MCF 10A (cell line): Measurements from ENCODE around the gene SDC4. TPM values are rescaled to one million over a fixed set of nuclear protein-coding genes. Genes with fewer than 3 reads are reported as not detected.

Experiments used
- BruUV-seq: library from RNA; stranded (reverse); fragments of 400-500 nt; replicated peaks from 2 replicates; lab custom pipeline; 2021; lab: Mats Ljungman, UMichigan
- CTCF ChIA-PET: fragments of 300-600 bp; sonication (Branson Sonifier 250); formaldehyde crosslinking; extraction: SDS; loops from one replicate; lab custom pipeline; 2021; ENCODE audit warnings: antibody characterized with exemption, inconsistent platforms; lab: Yijun Ruan, JAX
- POLR2A ChIA-PET: fragments of 300-600, 350-650 bp; sonication (Branson Sonifier 250); formaldehyde crosslinking; extraction: SDS; loops from one replicate; lab custom pipeline; 2020; ENCODE audit warnings: antibody characterized with exemption, inconsistent platforms; lab: Yijun Ruan, JAX
- DNase-seq: peaks from one replicate; pipeline ENCODE4 v3.0.0-alpha.2; 2018; ENCODE audit not compliant: unreplicated experiment
- H3K27ac Mint-ChIP-seq: one replicate; pipeline ENCODE4 v1.8.0; 2022; ENCODE audit warnings: mild to moderate bottlenecking, low read depth, mixed read lengths; ENCODE audit not compliant: unreplicated experiment
- H3K27me3 Mint-ChIP-seq: one replicate; pipeline ENCODE4 v1.8.0; 2022; ENCODE audit warnings: mixed read lengths; ENCODE audit not compliant: insufficient read depth, unreplicated experiment
- H3K36me3 Mint-ChIP-seq: one replicate; pipeline ENCODE4 v1.8.0; 2022; ENCODE audit warnings: mild to moderate bottlenecking, moderate library complexity, mixed read lengths; ENCODE audit not compliant: insufficient read depth, unreplicated experiment
- H3K4me1 Mint-ChIP-seq: one replicate; pipeline ENCODE4 v1.8.0; 2022; ENCODE audit warnings: mixed read lengths; ENCODE audit not compliant: insufficient read depth, unreplicated experiment
- H3K4me3 Mint-ChIP-seq: one replicate; pipeline ENCODE4 v1.8.0; 2022; ENCODE audit warnings: mild to moderate bottlenecking, moderate library complexity, mixed read lengths; ENCODE audit not compliant: unreplicated experiment
- H3K9me3 Mint-ChIP-seq: one replicate; pipeline ENCODE4 v1.8.0; 2022; ENCODE audit warnings: mixed read lengths; ENCODE audit not compliant: unreplicated experiment
- intact Hi-C: fragments of 100-400 bp; cut with micrococcal nuclease; formaldehyde crosslinking; loops from 2 replicates; pipeline ENCODE4 v1.14.1; 2022
- total RNA-seq: library from RNA; stranded (reverse); gene quantifications from 2 replicates; pipeline ENCODE4 v1.2.3, GENCODE V29; 2022
- TF ChIP-seq, protein P1 (sequence below): fragments of 200-600 bp; IDR thresholded peaks from one replicate; pipeline ENCODE4 v1.8.0; 2022; ENCODE audit warnings: antibody characterized with exemption, mild to moderate bottlenecking; ENCODE audit not compliant: unreplicated experiment

Gene SDC4
- total RNA-seq, 1 experiment from 2014 or later, result 209 TPM

DNA sequence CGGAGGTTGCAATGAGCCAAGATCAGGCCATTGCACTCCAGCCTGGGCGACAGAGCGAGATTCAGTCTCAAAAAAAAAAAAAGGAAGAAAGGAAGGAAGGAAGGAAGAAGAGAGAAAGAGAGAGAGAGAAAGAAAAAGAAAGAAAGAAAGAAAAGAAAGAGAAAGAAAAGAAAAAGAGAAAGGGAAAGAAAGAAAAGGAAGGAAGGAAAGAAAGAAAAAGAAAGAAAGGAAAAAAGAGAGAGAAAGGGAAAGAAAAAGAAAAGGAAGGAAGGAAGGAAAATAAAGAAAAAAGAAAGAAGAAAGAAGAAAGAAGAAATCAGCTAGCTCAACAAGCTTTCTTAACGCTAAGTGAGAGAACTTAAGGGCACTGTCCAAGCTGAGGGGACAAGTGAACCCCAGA, 32.6 kb downstream of the SDC4 start:
- Mint-ChIP-seq H3K27ac (no peak overlapping the region), H3K27me3 (no peaks in the 10 kb centered on the region), H3K36me3 (no peaks in the 10 kb centered on the region), H3K4me3 (no peak overlapping the region), H3K9me3 (no peaks in the 10 kb centered on the region), H3K4me1 (peaks cover 6% of the 10 kb centered on the region)
- POLR2A ChIA-PET, result interaction anchor here (0.6 kb wide), 2 partner anchors 11 to 119 kb away, joined by 3 read pairs; no protein-coding TSS in a partner anchor
- intact Hi-C loops, result no loop called here
- no peak for DNase-seq
- CTCF ChIA-PET, result interaction anchor here (0.6 to 5.0 kb wide), 11 partner anchors 14 to 456 kb away, joined by 3 to 66 read pairs (median 4); partner anchors contain the start of gene SYS1
- TF ChIP-seq, protein P1, sequence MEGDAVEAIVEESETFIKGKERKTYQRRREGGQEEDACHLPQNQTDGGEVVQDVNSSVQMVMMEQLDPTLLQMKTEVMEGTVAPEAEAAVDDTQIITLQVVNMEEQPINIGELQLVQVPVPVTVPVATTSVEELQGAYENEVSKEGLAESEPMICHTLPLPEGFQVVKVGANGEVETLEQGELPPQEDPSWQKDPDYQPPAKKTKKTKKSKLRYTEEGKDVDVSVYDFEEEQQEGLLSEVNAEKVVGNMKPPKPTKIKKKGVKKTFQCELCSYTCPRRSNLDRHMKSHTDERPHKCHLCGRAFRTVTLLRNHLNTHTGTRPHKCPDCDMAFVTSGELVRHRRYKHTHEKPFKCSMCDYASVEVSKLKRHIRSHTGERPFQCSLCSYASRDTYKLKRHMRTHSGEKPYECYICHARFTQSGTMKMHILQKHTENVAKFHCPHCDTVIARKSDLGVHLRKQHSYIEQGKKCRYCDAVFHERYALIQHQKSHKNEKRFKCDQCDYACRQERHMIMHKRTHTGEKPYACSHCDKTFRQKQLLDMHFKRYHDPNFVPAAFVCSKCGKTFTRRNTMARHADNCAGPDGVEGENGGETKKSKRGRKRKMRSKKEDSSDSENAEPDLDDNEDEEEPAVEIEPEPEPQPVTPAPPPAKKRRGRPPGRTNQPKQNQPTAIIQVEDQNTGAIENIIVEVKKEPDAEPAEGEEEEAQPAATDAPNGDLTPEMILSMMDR, result no peak
- no TSS peak for BruUV-seq

DNA sequence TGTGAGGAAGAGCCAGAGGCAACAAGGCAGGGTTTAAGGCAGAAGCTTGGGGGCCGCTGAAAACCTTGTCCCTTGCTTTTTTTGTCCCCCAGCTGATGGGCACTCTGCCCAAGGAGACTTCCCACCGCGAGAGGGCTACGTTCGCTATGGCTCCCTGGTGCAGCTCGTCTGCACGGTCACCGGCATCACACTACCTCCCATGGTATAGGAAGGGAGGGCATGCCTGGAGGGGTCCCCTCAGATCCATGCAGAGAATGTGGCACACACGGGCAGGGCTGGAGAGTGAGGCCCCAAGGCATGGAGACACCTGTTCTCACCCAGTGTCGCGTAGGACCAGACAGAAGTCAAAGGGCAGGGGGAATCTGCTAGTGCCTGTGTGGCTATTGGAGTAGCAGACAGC, 34.3 kb downstream of the SDC4 start:
- BruUV-seq, result no TSS peak
- ChIA-PET CTCF (interaction anchor here (0.7 to 5.0 kb wide), 10 partner anchors 9 to 269 kb away, joined by 3 to 66 read pairs (median 5); partner anchors contain the start of gene SYS1), POLR2A (no interaction called here)

GRCh38 chr20:45313065-45313695, 35.0 kb downstream of the SDC4 start:
- DNase-seq, result no peak
- H3K4me1 Mint-ChIP-seq, result no peaks in the 10 kb centered on the region
- no peak overlapping the region for H3K4me3 Mint-ChIP-seq
- intact Hi-C loops, result loop anchor here (5.0 kb wide), 1 partner anchor 271 kb away; no protein-coding TSS in a partner anchor
- TF ChIP-seq, protein P1, result no peak
- BruUV-seq, result no TSS peak
- CTCF ChIA-PET, result interaction anchor here (0.6 to 5.0 kb wide), 15 partner anchors 10 to 434 kb away, joined by 3 to 66 read pairs (median 4); partner anchors contain the start of gene SYS1
- H3K36me3 Mint-ChIP-seq, result no peaks in the 10 kb centered on the region
- no peak overlapping the region for H3K27ac Mint-ChIP-seq
- POLR2A ChIA-PET, result no interaction called here
- H3K27me3 Mint-ChIP-seq, result no peaks in the 10 kb centered on the region
- no peaks in the 10 kb centered on the region for H3K9me3 Mint-ChIP-seq

More for the DNA sequence above, 34.3 kb downstream of the SDC4 start:
- Mint-ChIP-seq H3K4me3 (no peak overlapping the region), H3K4me1 (peaks cover 2% of the 10 kb centered on the region), H3K36me3 (no peaks in the 10 kb centered on the region), H3K27me3 (no peaks in the 10 kb centered on the region), H3K27ac (no peak overlapping the region), H3K9me3 (no peaks in the 10 kb centered on the region)
- intact Hi-C loops, result loop anchor here (5.0 kb wide), 1 partner anchor 272 kb away; no protein-coding TSS in a partner anchor
- TF ChIP-seq, protein P1, result no peak
- no peak for DNase-seq

DNA sequence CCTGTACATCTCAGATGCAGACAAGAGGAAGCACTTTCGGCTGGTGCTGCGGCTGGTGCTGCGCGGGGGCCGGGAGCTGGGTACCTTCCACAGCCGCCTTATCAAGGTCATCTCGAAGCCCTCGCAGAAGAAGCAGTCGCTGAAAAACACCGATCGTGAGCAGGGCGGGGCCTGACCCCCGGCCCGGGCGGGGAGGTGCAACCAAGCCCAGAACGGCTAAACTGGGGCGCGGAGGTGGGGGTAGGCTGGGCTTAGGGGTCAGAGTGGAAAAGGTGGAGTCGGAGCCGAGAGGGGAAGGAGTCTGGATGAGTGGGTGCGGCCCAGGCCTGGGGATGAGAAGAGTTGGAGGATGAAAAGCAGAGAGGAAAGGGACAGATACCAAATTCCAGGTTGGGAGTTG, 36.0 kb downstream of the SDC4 start:
- no peaks in the 10 kb centered on the region for H3K36me3 Mint-ChIP-seq
- DNase-seq, result no peak
- POLR2A ChIA-PET, result interaction anchor here (0.5 to 1.3 kb wide), 4 partner anchors 30 to 269 kb away, joined by 3 to 5 read pairs (median 3); no protein-coding TSS in a partner anchor
- BruUV-seq, result no TSS peak
- no peaks in the 10 kb centered on the region for H3K27me3 Mint-ChIP-seq
- CTCF ChIA-PET, result interaction anchor here (0.6 to 5.0 kb wide), 50 partner anchors 9 to 588 kb away, joined by 3 to 66 read pairs (median 3); partner anchors contain the start of genes SYS1 and WFDC12
- no peaks in the 10 kb centered on the region for H3K4me1 Mint-ChIP-seq
- TF ChIP-seq, protein P1, result no peak
- H3K9me3 Mint-ChIP-seq, result no peaks in the 10 kb centered on the region
- intact Hi-C loops, result loop anchor here (5.0 kb wide), 1 partner anchor 270 kb away; no protein-coding TSS in a partner anchor
- H3K27ac Mint-ChIP-seq, result no peak overlapping the region
- no peak overlapping the region for H3K4me3 Mint-ChIP-seq
